Panc1 (cell line): ENCODE results near the gene ZNF469. TPM values are rescaled to one million over a fixed set of nuclear protein-coding genes. Genes with fewer than 3 reads are reported as not detected.

Source experiments
- ATAC-seq: fragments of 200-7000 bp; cut with Tn5 transposase; 2 replicates; pipeline ENCODE4 v1.9.1; 2020; ENCODE audit warnings: mild to moderate bottlenecking, moderate library complexity
- BruUV-seq: library from RNA; stranded (reverse); fragments of 400-500 nt; replicated peaks from 2 replicates; lab custom pipeline; 2021; lab: Mats Ljungman, UMichigan
- CTCF ChIA-PET: fragments of 300-600 bp; sonication (Branson Sonifier 250); formaldehyde crosslinking; loops from one replicate; lab custom pipeline; 2022; ENCODE audit warnings: antibody characterized with exemption; lab: Charles Lee
- POLR2A ChIA-PET: fragments of 300-600 bp; sonication (Branson Sonifier 250); formaldehyde crosslinking; loops from one replicate; lab custom pipeline; 2022; ENCODE audit warnings: antibody characterized with exemption; lab: Charles Lee
- DNase-seq: peaks from one replicate; pipeline ENCODE4 v3.0.0-alpha.2; 2010; ENCODE audit warnings: low read depth, low spot score
- H3K27ac ChIP-seq: 2 replicates; pipeline ENCODE4 v1.5.1; 2011; ENCODE audit warnings: mild to moderate bottlenecking, low read length, inconsistent platforms
- H3K27me3 ChIP-seq: fragments of 200-500 bp; sonication (Bioruptor generic); 2 replicates; pipeline ENCODE4 v1.6.0; 2014; ENCODE audit warnings: low read length, inconsistent platforms; ENCODE audit not compliant: control insufficient read depth, insufficient read depth
- H3K36me3 ChIP-seq: fragments of 200-500 bp; sonication (Bioruptor generic); 2 replicates; pipeline ENCODE4 v1.5.1; 2014; ENCODE audit warnings: inconsistent platforms, mild to moderate bottlenecking, low read length, moderate library complexity; ENCODE audit not compliant: control insufficient read depth, insufficient read depth
- H3K4me1 ChIP-seq: 2 replicates; pipeline ENCODE4 v1.5.1; 2011; ENCODE audit warnings: inconsistent platforms, mild to moderate bottlenecking, low read length, moderate library complexity; ENCODE audit not compliant: control insufficient read depth, insufficient read depth
- H3K4me3 ChIP-seq, 2 experiments: 2 replicates each; pipeline ENCODE4 v1.5.1; 2011 to 2012; ENCODE audit warnings: low read depth in 2 of 2, low read length in 2 of 2, mild to moderate bottlenecking in 2 of 2, inconsistent platforms in 1 of 2, moderate library complexity in 1 of 2
- H3K9me3 ChIP-seq: fragments of 200-500 bp; sonication (Bioruptor generic); 2 replicates; pipeline ENCODE4 v1.5.1; 2014; ENCODE audit warnings: low read depth, mild to moderate bottlenecking, inconsistent platforms, low read length, moderate library complexity; ENCODE audit not compliant: control insufficient read depth, insufficient read depth
- CTCF ChIP-seq: fragments of 450-650 bp; IDR thresholded peaks from 2 replicates; pipeline ENCODE4 v1.5.1; 2017; ENCODE audit warnings: mild to moderate bottlenecking
- POLR2AphosphoS5 ChIP-seq: IDR thresholded peaks from 2 replicates; pipeline ENCODE4 v1.6.1; 2012; ENCODE audit warnings: mild to moderate bottlenecking, low read depth, low read length, moderate library complexity
- REST ChIP-seq, 2 experiments: IDR thresholded peaks; 2 replicates each; pipeline ENCODE4 v1.6.1; 2011 to 2012; ENCODE audit warnings: low read depth in 2 of 2, control low read depth in 1 of 2, low read length in 1 of 2, mild to moderate bottlenecking in 1 of 2, moderate library complexity in 1 of 2; ENCODE audit not compliant: insufficient read depth in 1 of 2
- SIN3A ChIP-seq: IDR thresholded peaks from 2 replicates; pipeline ENCODE4 v1.6.1; 2012; ENCODE audit warnings: low read depth, mild to moderate bottlenecking, low read length, moderate library complexity, borderline replicate concordance; ENCODE audit not compliant: insufficient read depth
- TCF7L2 ChIP-seq: IDR thresholded peaks from 2 replicates; pipeline ENCODE4 v1.6.1; 2011; ENCODE audit warnings: mild to moderate bottlenecking, low read depth, low read length, inconsistent platforms
- in situ Hi-C: cut with HindIII; loops from 2 replicates; pipeline ENCODE4 v1.10.0; 2016; ENCODE audit warnings: low sequenced_read_pairs, low pct_unique_long_range_greater_than_20kb
- intact Hi-C: fragments of 100-400 bp; cut with micrococcal nuclease; formaldehyde crosslinking; loops from one replicate; pipeline ENCODE4 v1.10.0; 2022; ENCODE audit not compliant: unreplicated experiment
- total RNA-seq: library from RNA; stranded (reverse); gene quantifications from one replicate; pipeline ENCODE4 v1.2.1, GENCODE V29; 2021; ENCODE audit not compliant: unreplicated experiment

Gene ZNF469
- total RNA-seq, 1 experiment from 2014 or later: 1.3 TPM

- Histone ChIP-seq H3K27ac (no peak overlapping the region), H3K27me3 (no peaks in the 10 kb centered on the region), H3K4me1 (no peaks in the 10 kb centered on the region), H3K9me3 (no peaks in the 10 kb centered on the region), H3K36me3 (no peaks in the 10 kb centered on the region), H3K4me3 (no peak overlapping the region)
- DNase-seq (no peak), ATAC-seq (no peak)
- in situ Hi-C loops (no loop called here), intact Hi-C loops (no loop called here)
- ChIA-PET POLR2A (no interaction called here), CTCF (no interaction called here)
- no TSS peak for BruUV-seq
- TF ChIP-seq SIN3A: no peak
- no peak for TF ChIP-seq POLR2AphosphoS5
- TF ChIP-seq TCF7L2: no peak
- TF ChIP-seq CTCF: no peak
- no peak for TF ChIP-seq REST (IDR thresholded peaks at IDR 0.05; ENCODE audit: insufficient read depth in 1 of 2, low read depth in 2 of 2, low read length in 1 of 2)
These were observed 31.8 kb upstream of the ZNF469 start for GRCh38 chr16:88350922-88351321.

GRCh38 chr16:88351491-88352101 is 31.2 kb upstream of the ZNF469 start:
- Histone ChIP-seq H3K4me3 (no peak overlapping the region), H3K27me3 (no peaks in the 10 kb centered on the region), H3K36me3 (no peaks in the 10 kb centered on the region), H3K27ac (no peak overlapping the region), H3K9me3 (no peaks in the 10 kb centered on the region), H3K4me1 (no peaks in the 10 kb centered on the region)
- ChIA-PET CTCF (no interaction called here), POLR2A (no interaction called here)
- no peak for ATAC-seq
- no peak for TF ChIP-seq CTCF
- intact Hi-C loops: no loop called here
- DNase-seq: no peak
- in situ Hi-C loops: no loop called here
- no TSS peak for BruUV-seq
